Measurements from ENCODE around the gene CDKAL1. TPM values are rescaled to one million over a fixed set of nuclear protein-coding genes. Genes with fewer than 3 reads are reported as not detected.

CDKAL1 gene
- total RNA-seq, 3 donors from 2014 or later, result 13.0 to 27.2 (median 18.0) TPM

DNA sequence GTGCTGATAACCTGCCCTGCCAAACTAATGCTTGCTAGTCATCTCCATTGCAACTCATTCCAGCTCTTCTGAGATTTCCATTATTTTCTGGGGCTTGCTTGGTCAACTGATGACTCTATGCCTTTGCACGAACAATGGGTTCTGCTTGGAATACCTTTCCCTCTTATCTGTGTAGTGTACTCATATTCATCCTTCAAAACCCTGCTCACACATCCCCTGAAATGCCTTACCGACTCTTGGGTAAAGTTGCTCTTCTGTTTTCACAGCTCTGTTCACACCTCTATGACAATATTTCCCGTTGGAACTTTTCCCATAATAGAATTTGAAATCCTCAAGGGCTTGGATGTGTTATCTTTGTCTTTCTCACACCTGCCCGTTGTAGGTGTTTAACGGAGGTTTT, 728.2 kb downstream of the CDKAL1 start:
- Histone ChIP-seq H3K4me3 (no peak overlapping the region), H3K27me3 (no peaks in the 10 kb centered on the region), H3K4me1 (no peaks in the 10 kb centered on the region), H3K36me3 (no peaks in the 10 kb centered on the region), H3K27ac (no peak overlapping the region), H3K9me3 (no peaks in the 10 kb centered on the region)
- intact Hi-C loops (cut with DNase I; ENCODE audit: low total_unique reads), result no loop called here
- TF ChIP-seq POLR2A (IDR thresholded peaks at IDR 0.05) (no peak), POLR2AphosphoS5 (IDR thresholded peaks at IDR 0.05) (no peak), CTCF (IDR thresholded peaks at IDR 0.05) (no peak)
- no peak for DNase-seq (ENCODE audit: low spot score in 2 of 2)

GRCh38 chr6:21263531-21264287, 729.5 kb downstream of the CDKAL1 start:
- TF ChIP-seq CTCF (IDR thresholded peaks at IDR 0.05), result no peak
- no peak for TF ChIP-seq POLR2A (IDR thresholded peaks at IDR 0.05)
- no peak for TF ChIP-seq POLR2AphosphoS5 (IDR thresholded peaks at IDR 0.05)

DNA sequence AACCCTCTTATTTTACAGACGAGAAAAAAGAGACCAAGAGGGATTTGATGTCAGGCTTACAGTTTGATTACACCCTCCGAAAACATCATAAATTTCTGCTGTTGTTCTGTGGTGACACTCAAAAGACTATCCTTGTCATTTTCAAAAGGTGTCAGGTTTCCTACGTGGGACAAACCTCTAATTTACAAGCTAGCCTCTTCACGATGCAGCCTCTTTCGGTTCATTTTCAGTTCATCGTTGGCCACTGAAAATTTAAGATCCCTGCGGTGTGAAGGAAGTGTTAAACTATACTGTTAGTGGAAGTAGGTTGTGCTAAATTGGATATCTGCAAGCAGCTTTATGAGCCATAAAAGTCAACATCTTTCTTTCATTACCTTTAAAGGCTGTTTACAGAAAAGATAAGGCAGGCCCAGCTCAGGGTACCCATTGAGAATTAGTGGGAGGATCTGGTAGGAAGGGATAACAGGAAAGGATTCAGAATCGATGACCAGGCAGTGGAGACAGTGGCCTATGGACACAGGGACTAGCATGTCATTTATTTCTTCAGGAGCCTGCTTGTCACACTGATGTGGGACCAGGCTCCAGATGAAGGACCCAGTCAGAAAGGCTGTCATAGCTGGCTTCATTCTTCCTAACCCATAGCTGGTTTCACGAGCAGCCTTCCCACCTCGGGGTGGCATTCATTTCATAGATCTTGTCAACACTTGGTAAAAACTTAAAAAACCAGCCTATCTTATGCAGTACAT, 730.2 kb downstream of the CDKAL1 start:
- no peaks in the 10 kb centered on the region for H3K9me3 ChIP-seq
- no peak overlapping the region for H3K4me3 ChIP-seq
- no peak for TF ChIP-seq CTCF (IDR thresholded peaks at IDR 0.05)
- TF ChIP-seq POLR2AphosphoS5 (IDR thresholded peaks at IDR 0.05), result no peak
- TF ChIP-seq POLR2A (IDR thresholded peaks at IDR 0.05), result no peak
- intact Hi-C loops (cut with DNase I; ENCODE audit: low total_unique reads), result no loop called here
- H3K36me3 ChIP-seq, result no peaks in the 10 kb centered on the region
- H3K4me1 ChIP-seq, result no peaks in the 10 kb centered on the region
- no peak overlapping the region for H3K27ac ChIP-seq
- no peak for DNase-seq (ENCODE audit: low spot score in 2 of 2)
- no peaks in the 10 kb centered on the region for H3K27me3 ChIP-seq

More at GRCh38 chr6:21263531-21264287, 729.5 kb downstream of the CDKAL1 start:
- no peaks in the 10 kb centered on the region for H3K27me3 ChIP-seq
- H3K27ac ChIP-seq, result no peak overlapping the region
- no peak overlapping the region for H3K4me3 ChIP-seq
- H3K9me3 ChIP-seq, result no peaks in the 10 kb centered on the region
- no peaks in the 10 kb centered on the region for H3K36me3 ChIP-seq
- DNase-seq (ENCODE audit: low spot score in 2 of 2), result peak in 1 of 2 donors; percentile 47
- intact Hi-C loops (cut with DNase I; ENCODE audit: low total_unique reads), result no loop called here
- H3K4me1 ChIP-seq, result no peaks in the 10 kb centered on the region

- Histone ChIP-seq H3K4me1 (no peaks in the 10 kb centered on the region), H3K27ac (no peak overlapping the region), H3K36me3 (no peaks in the 10 kb centered on the region), H3K4me3 (no peak overlapping the region), H3K9me3 (no peaks in the 10 kb centered on the region), H3K27me3 (no peaks in the 10 kb centered on the region)
- no peak for TF ChIP-seq CTCF (IDR thresholded peaks at IDR 0.05)
- TF ChIP-seq POLR2AphosphoS5 (IDR thresholded peaks at IDR 0.05), result no peak
- intact Hi-C loops (cut with DNase I; ENCODE audit: low total_unique reads), result no loop called here
- DNase-seq (ENCODE audit: low spot score in 2 of 2), result no peak
Observed at GRCh38 chr6:21265034-21265729, 730.9 kb downstream of the CDKAL1 start.

- Histone ChIP-seq H3K27ac (no peak overlapping the region), H3K27me3 (no peaks in the 10 kb centered on the region), H3K4me3 (no peak overlapping the region), H3K9me3 (no peaks in the 10 kb centered on the region), H3K36me3 (no peaks in the 10 kb centered on the region), H3K4me1 (no peaks in the 10 kb centered on the region)
- no peak for DNase-seq (ENCODE audit: low spot score in 2 of 2)
- no peak for TF ChIP-seq POLR2A (IDR thresholded peaks at IDR 0.05)
- no peak for TF ChIP-seq POLR2AphosphoS5 (IDR thresholded peaks at IDR 0.05)
- TF ChIP-seq CTCF (IDR thresholded peaks at IDR 0.05), result no peak
- intact Hi-C loops (cut with DNase I; ENCODE audit: low total_unique reads), result no loop called here
Observed at GRCh38 chr6:21265730-21266044, 731.4 kb downstream of the CDKAL1 start.
